NCI-H2196 treated with DMSO at 0.1 percent for 48 hours (cell line): Measurements from ENCODE around the gene APC2.
A peak's percentile ranks its signal among the peaks of the same experiment; 100 is the strongest.
"Not testable (repeated sequence)": the region's sequence is repeated elsewhere in the genome, so short reads cannot be mapped to it uniquely, and the experiment has no call there.

Source experiments
- DNase-seq: peaks from one replicate; lab custom pipeline; 2025; ENCODE audit not compliant: unreplicated experiment; lab: John Stamatoyannopoulos, UW

The APC2 gene

DNA sequence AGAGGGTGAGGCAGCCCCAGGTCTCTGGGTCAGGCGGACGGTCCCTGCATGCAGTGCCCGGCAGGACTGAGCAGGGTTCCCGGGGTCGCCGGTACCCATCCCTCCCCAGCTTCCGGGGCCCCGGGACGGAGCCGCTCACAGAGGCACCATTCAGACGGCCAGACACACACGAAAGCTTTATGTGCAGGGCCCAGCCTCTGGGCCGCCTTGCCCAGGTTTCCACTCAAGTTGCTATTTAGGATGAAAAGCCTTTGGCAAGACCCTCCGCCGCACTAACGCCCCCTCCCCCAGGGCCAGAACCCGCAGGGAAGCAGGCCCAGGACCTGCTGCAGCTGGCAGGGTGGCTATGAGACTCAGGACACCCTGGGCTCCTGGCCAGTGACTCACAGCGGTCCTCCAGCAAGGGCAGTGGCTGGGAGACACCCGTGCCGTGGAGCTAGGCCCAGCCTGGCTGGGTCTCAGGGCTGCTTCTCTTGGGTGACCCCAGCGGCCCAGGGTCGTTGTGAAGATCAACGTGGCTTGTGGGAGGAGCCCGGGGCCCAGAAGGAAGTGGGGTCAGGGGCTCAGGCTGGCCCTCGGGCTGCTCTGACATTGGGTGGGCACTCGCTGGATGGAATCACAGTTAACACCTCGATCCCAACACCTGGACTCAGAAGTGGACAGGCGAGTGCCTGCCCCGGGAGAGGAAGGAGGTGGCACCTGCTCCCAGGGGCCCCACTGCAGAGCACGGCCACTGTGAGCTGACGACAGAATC is 24.3 kb downstream of the APC2 start:
- no peak for DNase-seq

- no peak for DNase-seq
Observed at GRCh38 chr19:1474765-1475351, 24.9 kb downstream of the APC2 start.

- no peak for DNase-seq
Observed at GRCh38 chr19:1475751-1476437, 26.0 kb downstream of the APC2 start.

DNA sequence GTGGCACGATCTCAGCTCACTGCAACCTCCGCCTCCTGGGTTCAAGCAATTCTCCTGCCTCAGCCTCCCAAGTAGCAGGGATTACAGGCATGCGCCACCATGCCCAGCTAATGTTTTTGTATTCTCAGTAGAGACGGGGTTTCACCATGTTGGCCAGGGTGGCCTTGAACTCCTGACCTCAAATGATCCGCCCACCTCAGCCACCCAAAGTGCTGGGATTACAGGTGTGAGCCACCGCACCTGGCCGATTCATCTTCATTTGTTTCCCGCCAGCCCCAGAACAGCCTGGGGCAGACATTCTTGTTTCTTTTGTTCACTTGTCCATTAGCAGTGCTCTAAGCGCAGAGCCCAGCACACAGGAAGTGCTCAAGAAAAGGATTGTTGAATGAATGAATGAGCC is 27.1 kb downstream of the APC2 start:
- not testable (repeated sequence) for DNase-seq

GRCh38 chr19:1478934-1479707 is 29.2 kb downstream of the APC2 start, which contains the start of gene C19orf25:
Gene C19orf25 (minus strand): TSS chr19:1479215. CDS start chr19:1478903, 312 bp downstream.
- DNase-seq, result peak; percentile 77

GRCh38 chr19:1481224-1481892 is 31.4 kb downstream of the APC2 start:
- DNase-seq, result no peak

DNA sequence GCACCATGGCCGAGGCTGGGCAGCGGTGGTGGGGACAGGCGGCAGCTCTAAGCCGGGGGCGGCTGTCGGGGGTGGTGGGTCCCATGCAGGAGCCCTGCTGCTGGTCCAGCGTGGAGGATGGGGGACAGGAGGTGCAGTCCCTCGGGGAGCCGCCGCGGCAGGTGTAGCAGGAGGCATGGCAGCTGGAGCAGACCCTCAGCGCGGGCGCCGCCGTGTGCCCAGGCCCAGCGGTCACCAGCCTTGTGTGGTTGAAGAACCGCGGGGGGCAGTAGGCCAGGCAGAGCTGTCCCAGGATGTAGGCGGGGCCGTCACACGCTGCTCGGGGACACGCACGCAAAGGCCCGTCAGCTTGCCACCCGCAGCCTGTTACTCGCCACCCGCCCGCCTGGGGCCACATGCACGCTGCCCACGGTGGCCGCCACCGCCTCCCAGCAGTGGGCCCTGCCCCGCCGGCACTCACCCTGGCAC is 32.0 kb downstream of the APC2 start:
- no peak for DNase-seq

GRCh38 chr19:1482361-1483130 is 32.6 kb downstream of the APC2 start:
- no peak for DNase-seq

- no peak for DNase-seq
Observed at GRCh38 chr19:1483131-1483978, 33.4 kb downstream of the APC2 start.

DNA sequence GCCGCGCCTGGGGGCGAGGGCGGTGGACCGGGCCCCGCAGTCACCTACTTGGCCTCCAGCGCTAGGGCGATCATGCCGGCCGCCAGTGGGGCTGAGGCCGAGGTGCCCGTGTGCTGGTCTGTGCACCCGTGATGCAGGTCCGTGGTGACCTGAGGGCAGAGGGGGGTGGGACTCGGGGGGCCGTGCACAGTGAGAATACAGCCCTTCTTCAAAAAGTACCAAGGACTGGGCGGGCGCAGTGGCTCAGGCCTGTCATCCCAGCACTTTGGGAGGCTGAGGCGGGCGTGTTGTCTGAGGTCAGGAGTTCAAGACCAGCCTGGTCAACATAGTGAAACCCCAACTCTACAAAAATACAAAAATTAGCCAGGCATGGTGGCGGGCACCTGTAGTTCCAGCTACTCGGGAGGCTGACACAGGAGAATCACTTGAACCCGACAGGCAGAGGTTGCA is 34.1 kb downstream of the APC2 start:
- DNase-seq, result no peak

GRCh38 chr19:1486720-1487575 is 37.0 kb downstream of the APC2 start:
- no peak for DNase-seq

- DNase-seq, result no peak
Observed at GRCh38 chr19:1487576-1488281, 37.8 kb downstream of the APC2 start.

DNA sequence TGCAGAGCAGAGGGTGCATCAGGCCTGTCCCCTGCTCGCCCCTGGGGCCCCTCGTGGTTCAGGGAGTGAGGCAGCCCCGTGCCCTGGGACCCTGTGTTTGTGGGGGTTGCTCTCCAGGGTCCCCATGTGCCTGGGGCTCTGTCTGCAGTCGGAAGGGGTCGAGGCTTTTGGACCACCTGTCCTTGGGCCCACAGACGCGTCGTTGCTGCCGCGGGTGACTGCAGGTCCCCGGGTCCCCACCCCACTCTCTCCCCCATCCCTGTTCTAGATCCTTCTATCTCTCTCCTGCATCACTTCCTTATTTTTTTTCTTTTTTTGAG is 38.3 kb downstream of the APC2 start:
- DNase-seq, result no peak

DNA sequence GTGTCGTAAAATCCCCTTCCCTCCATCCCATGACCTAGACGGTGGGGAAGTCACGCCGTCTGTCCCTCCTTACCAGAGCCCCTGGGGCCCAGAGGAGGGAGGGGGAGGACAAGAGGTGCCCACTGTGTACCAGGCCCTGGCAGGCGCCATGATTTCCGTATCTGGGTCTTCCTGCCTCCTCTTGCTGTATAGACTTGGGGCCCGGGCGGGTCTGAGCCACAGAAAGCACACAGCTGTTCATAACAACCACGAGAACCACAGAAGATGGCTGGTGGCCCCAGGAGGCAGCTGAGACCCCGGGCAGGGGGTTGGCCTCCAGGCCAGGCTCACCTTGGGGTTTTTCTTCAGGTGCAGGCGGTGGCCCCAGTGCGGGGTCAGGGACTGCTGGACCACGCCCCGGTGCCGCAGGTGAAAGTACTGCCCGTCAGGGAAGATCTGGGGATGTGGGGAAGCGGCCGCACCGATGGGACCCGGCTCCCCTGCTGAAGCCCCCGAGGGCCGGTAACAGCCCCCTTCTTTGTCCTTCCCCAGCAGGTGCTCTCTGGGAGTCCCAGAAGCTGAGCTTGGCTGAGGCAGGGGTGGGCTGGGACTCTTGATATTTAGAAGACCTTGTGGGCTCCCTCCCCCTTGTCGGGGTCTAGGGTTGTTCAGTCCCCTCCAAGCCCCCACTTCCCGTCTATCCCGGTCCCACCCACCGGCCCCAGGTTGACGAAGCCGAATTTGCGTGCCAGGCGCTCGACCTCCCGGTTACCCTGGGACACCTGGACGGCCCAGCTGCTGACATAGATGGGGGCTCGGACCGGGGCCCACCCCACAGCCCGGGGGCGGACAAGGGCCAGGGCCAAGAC is 39.8 kb downstream of the APC2 start:
- DNase-seq, result no peak

GRCh38 chr19:1490311-1491113 is 40.6 kb downstream of the APC2 start, which contains the start of gene PCSK4:
Gene PCSK4 (minus strand): TSS chr19:1490350. CDS start chr19:1490346, 4 bp downstream.
- DNase-seq, result peak; percentile 100
